HepG2 (cell line): Measurements from ENCODE around the gene FNDC10. TPM values are rescaled to one million over a fixed set of nuclear protein-coding genes. Genes with fewer than 3 reads are reported as not detected.
A peak's percentile ranks its signal among the peaks of the same experiment; 100 is the strongest.

Experiments
- ATAC-seq: fragments of 200-7000 bp; cut with Tn5 transposase; 3 replicates; pipeline ENCODE4 v1.9.1; 2020; ENCODE audit warnings: mild to moderate bottlenecking, moderate library complexity
- BruUV-seq: library from RNA; stranded (reverse); fragments of 400-500 nt; replicated peaks from 2 replicates; lab custom pipeline; 2021; lab: Mats Ljungman, UMichigan
- CTCF ChIA-PET: fragments of 300-600 bp; formaldehyde crosslinking; extraction: SDS; loops from one replicate; lab custom pipeline; 2021; ENCODE audit warnings: low total read pairs, inconsistent platforms, low intra/inter-chr PET ratio; lab: Yijun Ruan, JAX
- POLR2A ChIA-PET: fragments of 350-600 bp; sonication (Branson Sonifier 250); formaldehyde crosslinking; loops from one replicate; lab custom pipeline; 2020; ENCODE audit warnings: antibody characterized with exemption, inconsistent platforms; lab: Yijun Ruan, JAX
- DNase-seq: peaks from one replicate; pipeline ENCODE4 v3.0.0-alpha.2; 2015; ENCODE audit warnings: low spot score
- FAIRE-seq: peaks from 3 replicates; lab custom pipeline; 2011; peaks lifted over from hg19 to GRCh38; lab: Jason Lieb, UNC
- H2AFZ ChIP-seq: one replicate; pipeline ENCODE4 v1.6.1; 2011; ENCODE audit warnings: low read length, inconsistent platforms
- H3K27ac ChIP-seq: fragments of 300-600 bp; 3 replicates; pipeline ENCODE4 v1.8.0; 2011; ENCODE audit warnings: mixed run types, mild to moderate bottlenecking, mixed read lengths, low read length, inconsistent platforms; ENCODE audit not compliant: insufficient read depth; ENCODE audit errors: extremely low read length
- H3K27me3 ChIP-seq, 2 experiments: fragments of 200-600 bp in 1 of 2; 2 replicates in 1 of 2; 3 replicates in 1 of 2; pipeline versions ENCODE4 v1.6.0 to v1.8.0; 2011; ENCODE audit warnings: low read length in 2 of 2, mild to moderate bottlenecking in 2 of 2, moderate library complexity in 2 of 2, inconsistent platforms in 1 of 2; ENCODE audit not compliant: insufficient read depth in 2 of 2, control insufficient read depth in 1 of 2
- H3K36me3 ChIP-seq, 2 experiments: fragments of 200-600 bp in 1 of 2; replicated peaks in 1 of 2; 2 replicates in 1 of 2; 3 replicates in 1 of 2; pipeline versions ENCODE4 v1.5.1 to v1.8.0; 2011; ENCODE audit warnings: low read length in 2 of 2, inconsistent platforms in 1 of 2; ENCODE audit not compliant: insufficient read depth in 2 of 2, control insufficient read depth in 1 of 2
- H3K4me1 ChIP-seq: 2 replicates; pipeline ENCODE4 v1.5.1; 2012; ENCODE audit warnings: low read length, inconsistent platforms; ENCODE audit not compliant: insufficient read depth
- H3K4me2 ChIP-seq: 2 replicates; pipeline ENCODE4 v1.6.0; 2011; ENCODE audit warnings: low read depth, low read length, inconsistent platforms
- H3K4me3 ChIP-seq, 3 experiments: fragments of 200-600 bp in 1 of 3; sonication (generic), shearing (Covaris generic) in 1 of 3; replicated peaks in 1 of 3; 2 replicates each; pipeline ENCODE4 v1.5.1; 2011 to 2016; ENCODE audit warnings: low read length in 3 of 3, inconsistent platforms in 2 of 3, low read depth in 2 of 3, mild to moderate bottlenecking in 2 of 3, control low read depth in 1 of 3, mixed read lengths in 1 of 3; ENCODE audit not compliant: insufficient read depth in 1 of 3
- H3K79me2 ChIP-seq: one replicate; pipeline ENCODE4 v1.6.1; 2011; ENCODE audit warnings: low read length, inconsistent platforms; ENCODE audit not compliant: insufficient read depth
- H3K9ac ChIP-seq: 2 replicates; pipeline ENCODE4 v1.6.0; 2011; ENCODE audit warnings: mild to moderate bottlenecking, low read depth, low read length, inconsistent platforms; ENCODE audit not compliant: insufficient read depth
- H3K9me3 ChIP-seq: 2 replicates; pipeline ENCODE4 v1.5.1; 2012; ENCODE audit warnings: mild to moderate bottlenecking, low read length
- H4K20me1 ChIP-seq: 2 replicates; pipeline ENCODE4 v1.6.0; 2011; ENCODE audit warnings: inconsistent platforms, mild to moderate bottlenecking, low read length, moderate library complexity; ENCODE audit not compliant: insufficient read depth
- ADNP ChIP-seq: sonication (generic); formaldehyde crosslinking; IDR thresholded peaks from 2 replicates; pipeline ENCODE4 v1.4.0; 2020; ENCODE audit warnings: missing genetic modification reagents
- AGO2 ChIP-seq: fragments of 200-400 bp; formaldehyde crosslinking; optimal IDR thresholded peaks from 2 replicates; pipeline ENCODE3; 2017; ENCODE audit warnings: mild to moderate bottlenecking, low read depth, low read length, moderate library complexity
- ELF3 ChIP-seq: IDR thresholded peaks from 2 replicates; pipeline ENCODE4 v1.6.1; 2016; ENCODE audit warnings: missing genetic modification reagents, missing compliant biosample characterization
- HHEX ChIP-seq: IDR thresholded peaks from 2 replicates; pipeline ENCODE4 v1.6.1; 2016; ENCODE audit warnings: control low read depth
- HOXD1 ChIP-seq: sonication (generic); formaldehyde crosslinking; IDR thresholded peaks from 2 replicates; pipeline ENCODE4 v1.5.0; 2020; ENCODE audit warnings: missing genetic modification reagents
- MED1 ChIP-seq: sonication (generic); formaldehyde crosslinking; IDR thresholded peaks from 2 replicates; pipeline ENCODE4 v1.4.0; 2020; ENCODE audit warnings: missing genetic modification reagents
- THAP8 ChIP-seq: sonication (generic); formaldehyde crosslinking; IDR thresholded peaks from 2 replicates; pipeline ENCODE4 v1.5.1; 2020; ENCODE audit warnings: missing genetic modification reagents, mild to moderate bottlenecking, borderline replicate concordance
- ZNF574 ChIP-seq: sonication (generic); formaldehyde crosslinking; IDR thresholded peaks from 2 replicates; pipeline ENCODE4 v1.4.0; 2020; ENCODE audit warnings: missing genetic modification reagents
- WGBS: methylation state at CpG from one replicate; pipeline ENCODE4 v1.1.6; 2017; ENCODE audit warnings: low lambda C conversion rate; 5-methylcytosine and 5-hydroxymethylcytosine counted together
- in situ Hi-C: cut with HindIII; loops from 2 replicates; pipeline ENCODE4 v1.10.0; 2017; ENCODE audit warnings: low pct_unique_long_range_greater_than_20kb; ENCODE audit not compliant: extremely low pct_ligation_motif_present
- intact Hi-C: fragments of 100-400 bp; cut with micrococcal nuclease; formaldehyde crosslinking; loops from one replicate; pipeline ENCODE4 v1.10.0; 2022; ENCODE audit not compliant: unreplicated experiment
- polyA plus RNA-seq, 8 experiments: library from polyadenylated mRNA; depleted of rRNA in 3 of 8; stranded (reverse) in 7 of 8; unstranded in 1 of 8; fragments of >200 nt; fragmentation: Illumina TruSeq in 4 of 8; extraction: Trizol in 4 of 8; gene quantifications; 2 replicates each; pipeline versions ENCODE4 v1.2.1 to v1.2.3, GENCODE V29; 2011 to 2016; ENCODE audit warnings: low read depth in 4 of 8, missing spikeins in 1 of 8, mixed read lengths in 1 of 8; ENCODE audit not compliant: insufficient read depth in 1 of 8
- total RNA-seq, 5 experiments: library from RNA; depleted of rRNA; stranded (reverse); fragments of >200 nt; fragmentation: Illumina TruSeq; extraction: Trizol; gene quantifications; 2 replicates each; pipeline ENCODE4 v1.2.3, GENCODE V29; 2016; ENCODE audit warnings: low read depth in 1 of 5

The FNDC10 gene
- total and polyA plus RNA-seq, 2 of the 13 experiments (the other 11 are each of a cell fraction or from before 2014, with no cell fraction given): 2.2 to 2.5 TPM

GRCh38 chr1:1630191-1630964, 30.4 kb upstream of the FNDC10 start:
- TF ChIP-seq HHEX (CRISPR knock-in tag): no peak
- no peak for TF ChIP-seq THAP8 (CRISPR knock-in tag)
- TF ChIP-seq MED1 (CRISPR knock-in tag): no peak
- no peak for TF ChIP-seq HOXD1
- TF ChIP-seq ELF3 (CRISPR knock-in tag): no peak
- peak; percentile 3 for TF ChIP-seq AGO2
- no peak for TF ChIP-seq ZNF574 (CRISPR knock-in tag)
- no peak for TF ChIP-seq ADNP
- no TSS peak for BruUV-seq
- WGBS: 98% methylated on average over 70 of the region's 81 CpGs
- Histone ChIP-seq H3K79me2 (no peaks in the 10 kb centered on the region), H3K36me3 (peaks cover 0 to 2% of the 10 kb centered on the region in 2 experiments; a peak in 1 of 5 replicates), H3K27me3 (no peaks in the 10 kb centered on the region), H2AFZ (no peak overlapping the region), H3K27ac (no peak overlapping the region), H3K4me3 (no peak overlapping the region), H3K9ac (no peak overlapping the region), H3K4me2 (no peak overlapping the region), H4K20me1 (no peaks in the 10 kb centered on the region), H3K4me1 (no peaks in the 10 kb centered on the region), H3K9me3 (no peaks in the 10 kb centered on the region)
- intact Hi-C loops (no loop called here), in situ Hi-C loops (no loop called here)
- CTCF ChIA-PET: no interaction called here
- POLR2A ChIA-PET: no interaction called here
- FAIRE-seq: no peak
- DNase-seq: no peak
- ATAC-seq: no peak
